Esophagus muscularis mucosa (tissue), 4 donors: ENCODE data around the gene AIG1. TPM values are rescaled to one million over a fixed set of nuclear protein-coding genes. Genes with fewer than 3 reads are reported as not detected.

Experiments
- DNase-seq: peaks from one replicate; pipeline ENCODE4 v3.0.0-alpha.2; 2017; ENCODE audit errors: extremely low spot score
- H3K27ac ChIP-seq, 4 donors: fragments of 200-600 bp; sonication (generic); replicated peaks in 1 of 4; 1 replicate in 3 of 4; 2 replicates in 1 of 4; pipeline ENCODE4 v1.5.1; 2016 to 2019; ENCODE audit warnings: mild to moderate bottlenecking in 1 of 4
- H3K27me3 ChIP-seq, 4 donors: fragments of 200-600 bp; sonication (generic); one replicate each; pipeline versions ENCODE4 v1.5.1 to v1.6.0; 2016 to 2019
- H3K36me3 ChIP-seq, 4 donors: fragments of 200-600 bp; sonication (generic); one replicate each; pipeline ENCODE4 v1.5.1; 2016 to 2019
- H3K4me1 ChIP-seq, 4 donors: fragments of 200-600 bp; sonication (generic); one replicate each; pipeline ENCODE4 v1.5.1; 2016 to 2019
- H3K4me3 ChIP-seq, 4 donors: fragments of 200-600 bp; sonication (generic); 1 replicate in 2 of 4; 2 replicates in 2 of 4; pipeline ENCODE4 v1.5.1; 2016 to 2019; ENCODE audit warnings: mild to moderate bottlenecking in 4 of 4, moderate library complexity in 1 of 4
- H3K9me3 ChIP-seq, 4 donors: fragments of 200-600 bp; sonication (generic); 1 replicate in 3 of 4; 2 replicates in 1 of 4; pipeline ENCODE4 v1.5.1; 2016 to 2019
- EP300 ChIP-seq: sonication (generic); formaldehyde crosslinking; IDR thresholded peaks from one replicate; pipeline ENCODE4 v1.6.1; 2017; ENCODE audit warnings: antibody characterized with exemption
- POLR2A ChIP-seq: fragments of 450-650 bp; IDR thresholded peaks from one replicate; pipeline ENCODE4 v1.6.1; 2017; ENCODE audit warnings: antibody characterized with exemption, moderate library complexity, mild to moderate bottlenecking, low read depth
- POLR2AphosphoS5 ChIP-seq, 2 donors: sonication (generic); formaldehyde crosslinking; IDR thresholded peaks; one replicate each; pipeline ENCODE4 v1.6.1; 2017; ENCODE audit warnings: antibody characterized with exemption in 2 of 2
- WGBS: methylation state at CpG from one replicate; pipeline ENCODE4 v1.1.5; 2018; 5-methylcytosine and 5-hydroxymethylcytosine counted together
- intact Hi-C: fragments of 100-400 bp; cut with DNase I; formaldehyde crosslinking; loops from one replicate; pipeline ENCODE4 v1.15.1; 2023
- total RNA-seq, 4 donors: library from RNA; depleted of rRNA; stranded (reverse); fragments of >200 nt; gene quantifications; one replicate each; pipeline versions ENCODE4 v1.1.0 to v1.2.1, GENCODE V29; 2016
- TF ChIP-seq, protein P1 (sequence below), 3 experiments: fragments of 200-600 bp in 2 of 3; fragments of 450-650 bp in 1 of 3; sonication (generic) in 2 of 3; IDR thresholded peaks; one replicate each; pipeline ENCODE4 v1.5.1; 2017 to 2019; ENCODE audit warnings: antibody characterized with exemption in 3 of 3, mild to moderate bottlenecking in 2 of 3, moderate library complexity in 1 of 3

Gene AIG1
- total RNA-seq, 4 donors from 2014 or later: 21.0 to 26.3 (median 23.4) TPM

DNA sequence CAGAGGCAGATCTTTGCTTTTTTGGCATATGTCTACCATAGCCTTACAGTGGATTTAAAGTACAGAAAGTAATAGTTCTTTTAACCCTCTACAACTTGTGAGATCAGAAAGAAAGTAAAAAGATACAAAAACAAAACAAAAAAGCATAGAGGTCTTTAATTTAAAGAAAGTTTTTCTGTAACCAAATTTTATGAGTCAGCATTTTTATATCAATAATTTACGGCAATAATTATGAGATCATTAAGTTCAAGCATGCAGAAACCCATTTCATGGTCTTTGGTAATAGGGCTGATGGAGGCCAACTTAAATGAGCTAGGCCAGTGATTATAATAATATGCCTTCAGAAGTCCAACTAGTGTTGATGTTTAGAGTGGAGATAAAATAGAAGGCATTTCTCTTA is 145.9 kb downstream of the AIG1 start:
- peak overlapping the region; percentile 8 to 41 (median 36) for H3K27ac ChIP-seq
- H3K4me3 ChIP-seq: no peak overlapping the region

DNA sequence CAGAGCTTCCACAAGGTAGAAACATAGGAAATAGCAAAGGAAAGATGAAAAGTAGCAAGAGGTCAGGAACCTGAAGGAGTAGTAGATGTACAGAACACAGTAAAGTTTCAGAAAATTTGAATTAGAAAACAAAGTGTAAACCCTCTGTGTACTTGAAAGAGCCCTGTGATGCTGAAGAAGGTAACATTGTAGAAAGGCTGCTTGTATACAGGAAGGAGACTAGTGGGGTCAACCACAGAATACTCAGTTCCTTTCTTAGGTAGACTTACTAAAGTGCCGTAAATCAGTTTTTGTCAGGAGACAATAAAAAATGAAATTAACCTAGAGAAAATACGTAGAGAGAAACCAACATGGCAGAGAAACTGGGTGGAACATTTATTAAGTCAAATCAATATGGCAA is 149.7 kb downstream of the AIG1 start:
- no peak for DNase-seq
- TF ChIP-seq, protein P1, sequence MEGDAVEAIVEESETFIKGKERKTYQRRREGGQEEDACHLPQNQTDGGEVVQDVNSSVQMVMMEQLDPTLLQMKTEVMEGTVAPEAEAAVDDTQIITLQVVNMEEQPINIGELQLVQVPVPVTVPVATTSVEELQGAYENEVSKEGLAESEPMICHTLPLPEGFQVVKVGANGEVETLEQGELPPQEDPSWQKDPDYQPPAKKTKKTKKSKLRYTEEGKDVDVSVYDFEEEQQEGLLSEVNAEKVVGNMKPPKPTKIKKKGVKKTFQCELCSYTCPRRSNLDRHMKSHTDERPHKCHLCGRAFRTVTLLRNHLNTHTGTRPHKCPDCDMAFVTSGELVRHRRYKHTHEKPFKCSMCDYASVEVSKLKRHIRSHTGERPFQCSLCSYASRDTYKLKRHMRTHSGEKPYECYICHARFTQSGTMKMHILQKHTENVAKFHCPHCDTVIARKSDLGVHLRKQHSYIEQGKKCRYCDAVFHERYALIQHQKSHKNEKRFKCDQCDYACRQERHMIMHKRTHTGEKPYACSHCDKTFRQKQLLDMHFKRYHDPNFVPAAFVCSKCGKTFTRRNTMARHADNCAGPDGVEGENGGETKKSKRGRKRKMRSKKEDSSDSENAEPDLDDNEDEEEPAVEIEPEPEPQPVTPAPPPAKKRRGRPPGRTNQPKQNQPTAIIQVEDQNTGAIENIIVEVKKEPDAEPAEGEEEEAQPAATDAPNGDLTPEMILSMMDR (IDR thresholded peaks at IDR 0.05): no peak
- no peak for TF ChIP-seq POLR2A
- TF ChIP-seq POLR2AphosphoS5 (IDR thresholded peaks at IDR 0.05): no peak
- no peak for TF ChIP-seq EP300
- intact Hi-C loops: no loop called here
- Histone ChIP-seq H3K27me3 (no peaks in the 10 kb centered on the region), H3K27ac (no peak overlapping the region), H3K4me1 (peaks cover 0 to 41% (median 23%) of the 10 kb centered on the region in 4 donors), H3K9me3 (no peaks in the 10 kb centered on the region), H3K36me3 (no peaks in the 10 kb centered on the region), H3K4me3 (no peak overlapping the region)
- 96% methylated on average over 2 of the region's 2 CpGs for WGBS

More for the DNA sequence above, 145.9 kb downstream of the AIG1 start:
- peaks cover 2 to 33% (median 25%) of the 10 kb centered on the region in 4 donors for H3K4me1 ChIP-seq
- TF ChIP-seq POLR2AphosphoS5 (IDR thresholded peaks at IDR 0.05) (no peak), EP300 (no peak), POLR2A (no peak)
- TF ChIP-seq, protein P1 (IDR thresholded peaks at IDR 0.05): no peak
- intact Hi-C loops: no loop called here
- DNase-seq: no peak
- no peaks in the 10 kb centered on the region for H3K27me3 ChIP-seq
- peaks cover 0 to 8% (median 4%) of the 10 kb centered on the region in 4 donors for H3K9me3 ChIP-seq
- H3K36me3 ChIP-seq: no peaks in the 10 kb centered on the region
- 85% methylated on average over 1 of the region's 1 CpG for WGBS

DNA sequence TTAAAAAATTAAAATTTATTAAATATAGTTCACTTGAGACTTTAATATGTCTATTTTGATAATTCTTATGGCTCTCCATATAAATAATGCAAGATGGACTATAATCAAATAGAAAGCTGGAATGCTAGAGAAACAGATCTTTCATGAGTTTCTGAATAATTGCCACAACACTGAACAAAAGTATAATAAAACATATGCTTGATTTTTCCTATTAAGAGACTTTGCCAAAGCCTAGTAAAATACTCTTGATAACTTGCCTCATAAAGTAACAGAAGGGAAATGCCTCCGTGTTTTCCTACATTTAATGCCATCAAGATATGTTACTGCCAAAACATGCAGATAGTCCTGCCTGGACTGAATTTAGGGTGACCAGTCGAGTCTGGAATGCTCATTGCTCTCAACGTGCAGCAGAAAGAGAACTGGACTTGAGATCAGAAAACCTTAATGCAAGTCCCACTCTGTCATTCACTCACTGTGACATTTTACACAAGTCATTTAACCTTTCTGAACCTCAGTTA is 153.2 kb downstream of the AIG1 start:
- Histone ChIP-seq H3K27me3 (no peaks in the 10 kb centered on the region), H3K4me1 (peaks cover 0 to 18% (median 10%) of the 10 kb centered on the region in 4 donors), H3K27ac (no peak overlapping the region), H3K9me3 (no peaks in the 10 kb centered on the region), H3K4me3 (no peak overlapping the region), H3K36me3 (no peaks in the 10 kb centered on the region)
- intact Hi-C loops: no loop called here
- no peak for DNase-seq
- WGBS: 83% methylated on average over 3 of the region's 3 CpGs
- TF ChIP-seq EP300: no peak
- TF ChIP-seq, protein P1 (IDR thresholded peaks at IDR 0.05): no peak

DNA sequence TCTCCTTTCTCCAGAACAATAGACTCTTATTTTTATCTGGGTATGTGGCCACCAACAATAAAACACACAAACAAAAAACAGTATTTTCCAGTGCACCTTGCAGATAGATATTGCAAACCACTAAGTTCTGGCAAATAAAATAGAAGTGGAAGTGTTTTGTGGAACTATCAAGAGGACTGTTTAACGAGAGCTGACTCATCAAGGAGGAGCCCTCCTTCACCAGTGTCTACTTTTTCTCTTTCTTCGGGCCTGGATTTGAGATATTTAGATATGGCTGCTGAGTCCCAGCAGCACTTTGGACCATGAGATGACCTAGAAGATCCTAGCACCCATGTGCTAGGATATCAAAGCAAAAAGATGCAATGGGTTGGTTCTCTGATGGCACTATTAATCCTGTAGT is 154.7 kb downstream of the AIG1 start:
- no peak overlapping the region for H3K4me3 ChIP-seq
- H3K27ac ChIP-seq: no peak overlapping the region
- no peaks in the 10 kb centered on the region for H3K27me3 ChIP-seq
- TF ChIP-seq EP300: no peak
- TF ChIP-seq, protein P1 (IDR thresholded peaks at IDR 0.05): no peak
- no peak for TF ChIP-seq POLR2A
- TF ChIP-seq POLR2AphosphoS5 (IDR thresholded peaks at IDR 0.05): no peak
- H3K9me3 ChIP-seq: no peaks in the 10 kb centered on the region
- no peaks in the 10 kb centered on the region for H3K36me3 ChIP-seq
- DNase-seq: no peak
- peaks cover 6 to 27% (median 19%) of the 10 kb centered on the region in 4 donors for H3K4me1 ChIP-seq
- 56% methylated on average over 2 of the region's 2 CpGs for WGBS
- intact Hi-C loops: no loop called here

DNA sequence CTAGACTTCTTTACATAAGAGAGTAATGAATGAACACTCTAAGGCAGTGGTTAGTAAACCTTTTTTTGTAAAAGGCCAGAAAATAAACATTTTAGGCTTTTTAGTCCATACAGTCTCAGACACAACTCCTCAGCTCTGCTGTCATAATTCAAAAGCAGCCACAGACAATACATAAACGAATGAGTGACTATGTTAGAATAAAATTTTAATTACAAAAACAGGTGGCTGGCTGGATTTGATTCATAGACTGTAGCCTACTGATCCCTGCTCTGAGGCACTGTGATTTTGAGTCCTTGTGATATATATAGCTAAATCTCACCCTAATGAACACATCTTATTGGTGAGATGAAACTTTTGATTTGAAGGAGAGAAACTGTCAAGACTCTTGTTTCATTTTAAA is 155.1 kb downstream of the AIG1 start:
- no peak for DNase-seq
- Histone ChIP-seq H3K4me1 (peaks cover 6 to 27% (median 19%) of the 10 kb centered on the region in 4 donors), H3K4me3 (no peak overlapping the region), H3K27me3 (no peaks in the 10 kb centered on the region), H3K36me3 (no peaks in the 10 kb centered on the region), H3K9me3 (no peaks in the 10 kb centered on the region), H3K27ac (no peak overlapping the region)
- 21% methylated on average over 1 of the region's 1 CpG for WGBS
- intact Hi-C loops: no loop called here
- no peak for TF ChIP-seq POLR2AphosphoS5 (IDR thresholded peaks at IDR 0.05)
- TF ChIP-seq EP300: no peak
- TF ChIP-seq, protein P1 (IDR thresholded peaks at IDR 0.05): no peak
- TF ChIP-seq POLR2A: no peak
